SK-N-SH (cell line): ENCODE measurements around the gene RPP21.

Source experiments
- EP300 ChIP-seq, 2 experiments: IDR thresholded peaks; 2 replicates each; pipeline versions ENCODE4 v1.4.0 to v1.6.1; 2012; ENCODE audit warnings: borderline replicate concordance in 1 of 2, low read depth in 1 of 2, low read length in 1 of 2
- EZH2phosphoT487 ChIP-seq: fragments of 200-600 bp; sonication (generic); IDR thresholded peaks from 2 replicates; pipeline ENCODE4 v1.6.1; 2017; ENCODE audit warnings: low read depth, mixed run types, mild to moderate bottlenecking, antibody characterized with exemption, moderate library complexity, borderline replicate concordance
- FOXM1 ChIP-seq: IDR thresholded peaks from 2 replicates; pipeline ENCODE4 v1.4.0; 2012; ENCODE audit warnings: low read depth, mild to moderate bottlenecking
- GABPA ChIP-seq: IDR thresholded peaks from 2 replicates; pipeline ENCODE4 v1.4.0; 2012; ENCODE audit warnings: low read depth, mild to moderate bottlenecking
- POLR2AphosphoS5 ChIP-seq: IDR thresholded peaks from 2 replicates; pipeline ENCODE4 v1.6.1; 2012; ENCODE audit warnings: low read depth, low read length
- REST ChIP-seq: IDR thresholded peaks from 2 replicates; pipeline ENCODE4 v1.6.1; 2012; ENCODE audit warnings: mild to moderate bottlenecking, low read depth, low read length, moderate library complexity
- RXRA ChIP-seq: IDR thresholded peaks from 2 replicates; pipeline ENCODE4 v1.4.0; 2012; ENCODE audit warnings: low read depth, mild to moderate bottlenecking, borderline replicate concordance
- SMC3 ChIP-seq: IDR thresholded peaks from 2 replicates; pipeline ENCODE4 v1.6.1; 2012; ENCODE audit warnings: low read depth, low read length, improper control_type of control experiment
- TEAD4 ChIP-seq: IDR thresholded peaks from 2 replicates; pipeline ENCODE4 v1.4.0; 2012; ENCODE audit warnings: mild to moderate bottlenecking, borderline replicate concordance; ENCODE audit not compliant: insufficient read depth
- USF2 ChIP-seq: fragments of 150-350 bp; IDR thresholded peaks from 2 replicates; pipeline ENCODE4 v1.6.1; 2017; ENCODE audit warnings: antibody characterized with exemption, low read length, low read depth, borderline replicate concordance
- YY1 ChIP-seq: IDR thresholded peaks from 2 replicates; pipeline ENCODE4 v1.4.0; 2012; ENCODE audit warnings: low read depth, mild to moderate bottlenecking
- TF ChIP-seq, protein P1 (sequence below): fragments of 200-600 bp; sonication (generic); IDR thresholded peaks from 2 replicates; pipeline ENCODE4 v1.6.1; 2017; ENCODE audit warnings: antibody characterized with exemption, mild to moderate bottlenecking, moderate library complexity
- TF ChIP-seq, protein P2 (sequence below): IDR thresholded peaks from 2 replicates; pipeline ENCODE4 v1.4.0; 2012; ENCODE audit warnings: low read depth
- TF ChIP-seq, protein P3 (sequence below): IDR thresholded peaks from 2 replicates; pipeline ENCODE4 v1.4.0; 2012; ENCODE audit warnings: low read depth, borderline replicate concordance

- TF ChIP-seq, protein P1, sequence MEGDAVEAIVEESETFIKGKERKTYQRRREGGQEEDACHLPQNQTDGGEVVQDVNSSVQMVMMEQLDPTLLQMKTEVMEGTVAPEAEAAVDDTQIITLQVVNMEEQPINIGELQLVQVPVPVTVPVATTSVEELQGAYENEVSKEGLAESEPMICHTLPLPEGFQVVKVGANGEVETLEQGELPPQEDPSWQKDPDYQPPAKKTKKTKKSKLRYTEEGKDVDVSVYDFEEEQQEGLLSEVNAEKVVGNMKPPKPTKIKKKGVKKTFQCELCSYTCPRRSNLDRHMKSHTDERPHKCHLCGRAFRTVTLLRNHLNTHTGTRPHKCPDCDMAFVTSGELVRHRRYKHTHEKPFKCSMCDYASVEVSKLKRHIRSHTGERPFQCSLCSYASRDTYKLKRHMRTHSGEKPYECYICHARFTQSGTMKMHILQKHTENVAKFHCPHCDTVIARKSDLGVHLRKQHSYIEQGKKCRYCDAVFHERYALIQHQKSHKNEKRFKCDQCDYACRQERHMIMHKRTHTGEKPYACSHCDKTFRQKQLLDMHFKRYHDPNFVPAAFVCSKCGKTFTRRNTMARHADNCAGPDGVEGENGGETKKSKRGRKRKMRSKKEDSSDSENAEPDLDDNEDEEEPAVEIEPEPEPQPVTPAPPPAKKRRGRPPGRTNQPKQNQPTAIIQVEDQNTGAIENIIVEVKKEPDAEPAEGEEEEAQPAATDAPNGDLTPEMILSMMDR = no peak
- TF ChIP-seq POLR2AphosphoS5 (no peak), YY1 (no peak), REST (no peak), FOXM1 (no peak), EZH2phosphoT487 (no peak), SMC3 (no peak), EP300 (IDR thresholded peaks at IDR 0.05; ENCODE audit: borderline replicate concordance in 1 of 2, low read depth in 1 of 2, low read length in 1 of 2) (no peak), TEAD4 (no peak), GABPA (no peak), USF2 (no peak), RXRA (no peak)
- TF ChIP-seq, protein P2, sequence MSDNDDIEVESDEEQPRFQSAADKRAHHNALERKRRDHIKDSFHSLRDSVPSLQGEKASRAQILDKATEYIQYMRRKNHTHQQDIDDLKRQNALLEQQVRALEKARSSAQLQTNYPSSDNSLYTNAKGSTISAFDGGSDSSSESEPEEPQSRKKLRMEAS = no peak
- TF ChIP-seq, protein P3, sequence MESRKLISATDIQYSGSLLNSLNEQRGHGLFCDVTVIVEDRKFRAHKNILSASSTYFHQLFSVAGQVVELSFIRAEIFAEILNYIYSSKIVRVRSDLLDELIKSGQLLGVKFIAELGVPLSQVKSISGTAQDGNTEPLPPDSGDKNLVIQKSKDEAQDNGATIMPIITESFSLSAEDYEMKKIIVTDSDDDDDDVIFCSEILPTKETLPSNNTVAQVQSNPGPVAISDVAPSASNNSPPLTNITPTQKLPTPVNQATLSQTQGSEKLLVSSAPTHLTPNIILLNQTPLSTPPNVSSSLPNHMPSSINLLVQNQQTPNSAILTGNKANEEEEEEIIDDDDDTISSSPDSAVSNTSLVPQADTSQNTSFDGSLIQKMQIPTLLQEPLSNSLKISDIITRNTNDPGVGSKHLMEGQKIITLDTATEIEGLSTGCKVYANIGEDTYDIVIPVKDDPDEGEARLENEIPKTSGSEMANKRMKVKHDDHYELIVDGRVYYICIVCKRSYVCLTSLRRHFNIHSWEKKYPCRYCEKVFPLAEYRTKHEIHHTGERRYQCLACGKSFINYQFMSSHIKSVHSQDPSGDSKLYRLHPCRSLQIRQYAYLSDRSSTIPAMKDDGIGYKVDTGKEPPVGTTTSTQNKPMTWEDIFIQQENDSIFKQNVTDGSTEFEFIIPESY = no peak
Observed at GRCh38 chr6:30315156-30315555, 29.8 kb upstream of the RPP21 start.
